ENCODE measurements around the gene FGFR2. TPM values are rescaled to one million over a fixed set of nuclear protein-coding genes. Genes with fewer than 3 reads are reported as not detected.

Gene FGFR2
- total RNA-seq, 1 donor from 2014 or later, result 11.8 TPM

- Mint-ChIP-seq H3K36me3 (ENCODE audit: low read depth, unreplicated experiment) (peaks cover 15% of the 10 kb centered on the region), H3K27me3 (ENCODE audit: low read depth, unreplicated experiment) (no peaks in the 10 kb centered on the region), H3K4me1 (ENCODE audit: low read depth, unreplicated experiment) (peaks cover 23% of the 10 kb centered on the region), H3K9me3 (ENCODE audit: unreplicated experiment) (peaks cover 5% of the 10 kb centered on the region), H3K27ac (ENCODE audit: unreplicated experiment) (no peak overlapping the region), H3K4me3 (ENCODE audit: unreplicated experiment) (no peak overlapping the region)
- Histone ChIP-seq H4K20me1 (ENCODE audit: insufficient read depth, low read length) (no peaks in the 10 kb centered on the region), H3K79me2 (ENCODE audit: insufficient read depth, low read length) (no peaks in the 10 kb centered on the region), H3K9ac (ENCODE audit: low read length) (no peak overlapping the region), H3K9me3 (ENCODE audit: insufficient read depth, low read depth, low read length) (peaks cover 3% of the 10 kb centered on the region), H2AFZ (ENCODE audit: low read depth, low read length) (no peak overlapping the region), H3K4me2 (ENCODE audit: low read length) (no peak overlapping the region), H3K4me3 (ENCODE audit: insufficient read depth, low read depth, low read length) (no peak overlapping the region), H3K4me1 (ENCODE audit: insufficient read depth, low read length) (peaks cover 7% of the 10 kb centered on the region), H3K27me3 (ENCODE audit: insufficient read depth, low read length) (peaks cover 3% of the 10 kb centered on the region), H3K27ac (ENCODE audit: low read depth, low read length) (no peak overlapping the region), H3K36me3 (ENCODE audit: insufficient read depth, low read length) (no peaks in the 10 kb centered on the region)
- no peak for TF ChIP-seq EZH2 (IDR thresholded peaks at IDR 0.05; ENCODE audit: insufficient read depth, low read length)
- no peak for TF ChIP-seq CTCF (IDR thresholded peaks at IDR 0.05; ENCODE audit: insufficient read depth, low read depth, low read length)
- FAIRE-seq (no peak), DNase-seq (ENCODE audit: low read depth) (no peak)
Measured at GRCh38 chr10:121500701-121501332, 97.4 kb downstream of the FGFR2 start.

- Histone ChIP-seq H3K4me2 (ENCODE audit: low read length) (no peak overlapping the region), H3K4me3 (ENCODE audit: insufficient read depth, low read depth, low read length) (no peak overlapping the region), H3K36me3 (ENCODE audit: insufficient read depth, low read length) (no peaks in the 10 kb centered on the region), H3K79me2 (ENCODE audit: insufficient read depth, low read length) (no peaks in the 10 kb centered on the region), H4K20me1 (ENCODE audit: insufficient read depth, low read length) (no peaks in the 10 kb centered on the region), H2AFZ (ENCODE audit: low read depth, low read length) (no peak overlapping the region), H3K9ac (ENCODE audit: low read length) (no peak overlapping the region), H3K4me1 (ENCODE audit: insufficient read depth, low read length) (no peaks in the 10 kb centered on the region), H3K9me3 (ENCODE audit: insufficient read depth, low read depth, low read length) (no peaks in the 10 kb centered on the region), H3K27ac (ENCODE audit: low read depth, low read length) (no peak overlapping the region), H3K27me3 (ENCODE audit: insufficient read depth, low read length) (peaks cover 3% of the 10 kb centered on the region)
- DNase-seq (ENCODE audit: low read depth) (no peak), FAIRE-seq (no peak)
- H3K4me3 Mint-ChIP-seq (ENCODE audit: unreplicated experiment), result no peak overlapping the region
- peaks cover 8% of the 10 kb centered on the region for H3K4me1 Mint-ChIP-seq (ENCODE audit: low read depth, unreplicated experiment)
- H3K27ac Mint-ChIP-seq (ENCODE audit: unreplicated experiment), result no peak overlapping the region
- H3K36me3 Mint-ChIP-seq (ENCODE audit: low read depth, unreplicated experiment), result peaks cover 19% of the 10 kb centered on the region
- no peaks in the 10 kb centered on the region for H3K9me3 Mint-ChIP-seq (ENCODE audit: unreplicated experiment)
- H3K27me3 Mint-ChIP-seq (ENCODE audit: low read depth, unreplicated experiment), result no peaks in the 10 kb centered on the region
- no peak for TF ChIP-seq EZH2 (IDR thresholded peaks at IDR 0.05; ENCODE audit: insufficient read depth, low read length)
- TF ChIP-seq CTCF (IDR thresholded peaks at IDR 0.05; ENCODE audit: insufficient read depth, low read depth, low read length), result no peak
Measured at GRCh38 chr10:121497513-121498470, 100.5 kb downstream of the FGFR2 start.

Data from astrocyte (in vitro differentiated cells and primary cell).